Measurements from ENCODE around the gene OR10G2. TPM values are rescaled to one million over a fixed set of nuclear protein-coding genes. Genes with fewer than 3 reads are reported as not detected.

The OR10G2 gene
- total RNA-seq, 1 experiment from 2014 or later: not detected

DNA sequence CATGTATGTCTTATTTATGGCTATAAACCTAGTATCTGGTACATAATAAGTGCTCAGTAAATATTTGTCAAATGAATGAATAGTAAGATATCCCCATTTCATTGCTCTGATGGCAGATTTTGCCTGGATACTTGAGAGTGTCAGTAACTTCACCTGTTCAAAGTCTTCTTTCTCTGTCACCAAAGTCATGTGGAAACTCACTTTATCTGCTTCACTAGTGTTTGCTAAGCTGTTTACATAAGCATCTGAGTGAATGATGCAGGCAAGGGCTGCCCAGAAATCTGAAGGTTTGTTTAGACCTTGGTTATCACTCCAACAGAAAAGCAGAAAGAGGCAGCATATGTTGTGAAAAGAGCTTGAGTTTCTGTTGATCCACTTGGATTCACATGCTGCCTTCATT lies 34.5 kb upstream of the OR10G2 start:
- TF ChIP-seq JUND (IDR thresholded peaks at IDR 0.05): no peak
- no peak for TF ChIP-seq FOSL1 (IDR thresholded peaks at IDR 0.05; ENCODE audit: low read depth)
- no peak for TF ChIP-seq SRF (IDR thresholded peaks at IDR 0.05; ENCODE audit: low read depth)
- Histone ChIP-seq H3K4me3 (replicated peaks in 1 of 2; ENCODE audit: low read depth in 1 of 2, low read length in 2 of 2) (no peak overlapping the region), H3K79me2 (ENCODE audit: insufficient read depth, low read length) (no peaks in the 10 kb centered on the region), H3K9me2 (ENCODE audit: insufficient read depth) (no peaks in the 10 kb centered on the region), H3K27ac (ENCODE audit: low read depth, low read length) (no peak overlapping the region), H4K20me1 (ENCODE audit: insufficient read depth) (no peaks in the 10 kb centered on the region), H2AFZ (ENCODE audit: low read depth, low read length, poor library complexity, severe bottlenecking) (no peak overlapping the region), H3K36me3 (ENCODE audit: control insufficient read depth in 1 of 2, insufficient read depth in 2 of 2, low read length in 2 of 2) (no peaks in the 10 kb centered on the region), H3K4me2 (ENCODE audit: low read length) (no peak overlapping the region), H3K9ac (ENCODE audit: low read length) (no peak overlapping the region), H3K27me3 (ENCODE audit: insufficient read depth, low read length) (peaks cover 58% of the 10 kb centered on the region), H3K9me3 (ENCODE audit: control insufficient read depth in 1 of 2, insufficient read depth in 1 of 2, low read depth in 1 of 2, low read length in 2 of 2) (no peaks in the 10 kb centered on the region), H3K4me1 (ENCODE audit: control insufficient read depth in 1 of 2, insufficient read depth in 2 of 2, low read length in 2 of 2) (no peaks in the 10 kb centered on the region)
- BruUV-seq (replicated peaks): no TSS peak
- POLR2A ChIA-PET: no interaction called here
- no peak for DNase-seq (ENCODE audit: low read depth, low spot score)
- intact Hi-C loops (cut with micrococcal nuclease): no loop called here
- RAD21 ChIA-PET (ENCODE audit: low non-redundant PET in 1 of 2, low total read pairs in 2 of 2, uncharacterized antibody in 2 of 2, unreplicated experiment in 2 of 2): no interaction called here
- no peak for ATAC-seq
- CTCF ChIA-PET: no interaction called here

DNA sequence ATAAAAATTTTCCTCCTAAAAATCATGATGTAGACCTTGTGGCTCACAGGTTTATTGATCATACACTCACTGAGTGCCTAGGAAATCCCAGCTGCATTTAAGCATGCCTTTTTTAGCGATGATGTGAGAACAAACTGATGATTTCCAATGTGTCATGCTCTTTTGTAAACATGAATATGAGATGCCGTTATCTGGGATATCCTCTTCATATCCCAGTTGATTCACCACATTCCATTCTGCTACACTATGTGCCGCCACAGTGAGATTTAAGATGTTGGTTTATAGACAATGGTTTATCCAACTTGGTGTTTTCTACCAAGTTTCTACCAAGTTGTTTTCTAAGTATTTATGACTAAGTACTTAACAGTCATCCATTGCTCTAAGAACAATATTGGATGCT lies 33.6 kb upstream of the OR10G2 start:
- POLR2A ChIA-PET: no interaction called here

More for the DNA sequence above, 33.6 kb upstream of the OR10G2 start:
- Histone ChIP-seq H3K4me3 (replicated peaks in 1 of 2; ENCODE audit: low read depth in 1 of 2, low read length in 2 of 2) (no peak overlapping the region), H3K27ac (ENCODE audit: low read depth, low read length) (no peak overlapping the region), H3K4me1 (ENCODE audit: control insufficient read depth in 1 of 2, insufficient read depth in 2 of 2, low read length in 2 of 2) (no peaks in the 10 kb centered on the region), H3K9ac (ENCODE audit: low read length) (no peak overlapping the region), H2AFZ (ENCODE audit: low read depth, low read length, poor library complexity, severe bottlenecking) (no peak overlapping the region), H4K20me1 (ENCODE audit: insufficient read depth) (no peaks in the 10 kb centered on the region), H3K79me2 (ENCODE audit: insufficient read depth, low read length) (no peaks in the 10 kb centered on the region), H3K9me2 (ENCODE audit: insufficient read depth) (no peaks in the 10 kb centered on the region), H3K36me3 (ENCODE audit: control insufficient read depth in 1 of 2, insufficient read depth in 2 of 2, low read length in 2 of 2) (no peaks in the 10 kb centered on the region), H3K9me3 (ENCODE audit: control insufficient read depth in 1 of 2, insufficient read depth in 1 of 2, low read depth in 1 of 2, low read length in 2 of 2) (no peaks in the 10 kb centered on the region), H3K27me3 (ENCODE audit: insufficient read depth, low read length) (peaks cover 57% of the 10 kb centered on the region), H3K4me2 (ENCODE audit: low read length) (no peak overlapping the region)
- ChIA-PET CTCF (no interaction called here), RAD21 (ENCODE audit: low non-redundant PET in 1 of 2, low total read pairs in 2 of 2, uncharacterized antibody in 2 of 2, unreplicated experiment in 2 of 2) (no interaction called here)
- DNase-seq (ENCODE audit: low read depth, low spot score) (no peak), ATAC-seq (no peak)
- no TSS peak for BruUV-seq (replicated peaks)
- intact Hi-C loops (cut with micrococcal nuclease): no loop called here
- TF ChIP-seq RAD21 (IDR thresholded peaks at IDR 0.05; ENCODE audit: low read depth) (no peak), FOSL1 (IDR thresholded peaks at IDR 0.05; ENCODE audit: low read depth) (no peak), SIN3A (IDR thresholded peaks at IDR 0.05; ENCODE audit: low read depth) (no peak), ZNF274 (IDR thresholded peaks at IDR 0.05; ENCODE audit: low read depth, low read length) (no peak), EGR1 (IDR thresholded peaks at IDR 0.05; ENCODE audit: low read depth) (no peak), YY1 (IDR thresholded peaks at IDR 0.05; ENCODE audit: extremely low read depth, insufficient replicate concordance, low read depth, low read length) (no peak)
- TF ChIP-seq, protein P1, sequence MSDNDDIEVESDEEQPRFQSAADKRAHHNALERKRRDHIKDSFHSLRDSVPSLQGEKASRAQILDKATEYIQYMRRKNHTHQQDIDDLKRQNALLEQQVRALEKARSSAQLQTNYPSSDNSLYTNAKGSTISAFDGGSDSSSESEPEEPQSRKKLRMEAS (IDR thresholded peaks at IDR 0.05): no peak
- TF ChIP-seq, protein P2, sequence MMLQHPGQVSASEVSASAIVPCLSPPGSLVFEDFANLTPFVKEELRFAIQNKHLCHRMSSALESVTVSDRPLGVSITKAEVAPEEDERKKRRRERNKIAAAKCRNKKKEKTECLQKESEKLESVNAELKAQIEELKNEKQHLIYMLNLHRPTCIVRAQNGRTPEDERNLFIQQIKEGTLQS (IDR thresholded peaks at IDR 0.05): no peak
- TF ChIP-seq, protein P3, sequence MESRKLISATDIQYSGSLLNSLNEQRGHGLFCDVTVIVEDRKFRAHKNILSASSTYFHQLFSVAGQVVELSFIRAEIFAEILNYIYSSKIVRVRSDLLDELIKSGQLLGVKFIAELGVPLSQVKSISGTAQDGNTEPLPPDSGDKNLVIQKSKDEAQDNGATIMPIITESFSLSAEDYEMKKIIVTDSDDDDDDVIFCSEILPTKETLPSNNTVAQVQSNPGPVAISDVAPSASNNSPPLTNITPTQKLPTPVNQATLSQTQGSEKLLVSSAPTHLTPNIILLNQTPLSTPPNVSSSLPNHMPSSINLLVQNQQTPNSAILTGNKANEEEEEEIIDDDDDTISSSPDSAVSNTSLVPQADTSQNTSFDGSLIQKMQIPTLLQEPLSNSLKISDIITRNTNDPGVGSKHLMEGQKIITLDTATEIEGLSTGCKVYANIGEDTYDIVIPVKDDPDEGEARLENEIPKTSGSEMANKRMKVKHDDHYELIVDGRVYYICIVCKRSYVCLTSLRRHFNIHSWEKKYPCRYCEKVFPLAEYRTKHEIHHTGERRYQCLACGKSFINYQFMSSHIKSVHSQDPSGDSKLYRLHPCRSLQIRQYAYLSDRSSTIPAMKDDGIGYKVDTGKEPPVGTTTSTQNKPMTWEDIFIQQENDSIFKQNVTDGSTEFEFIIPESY (IDR thresholded peaks at IDR 0.05; ENCODE audit: extremely low read depth, insufficient replicate concordance, low read length): no peak
- TF ChIP-seq, protein P4, sequence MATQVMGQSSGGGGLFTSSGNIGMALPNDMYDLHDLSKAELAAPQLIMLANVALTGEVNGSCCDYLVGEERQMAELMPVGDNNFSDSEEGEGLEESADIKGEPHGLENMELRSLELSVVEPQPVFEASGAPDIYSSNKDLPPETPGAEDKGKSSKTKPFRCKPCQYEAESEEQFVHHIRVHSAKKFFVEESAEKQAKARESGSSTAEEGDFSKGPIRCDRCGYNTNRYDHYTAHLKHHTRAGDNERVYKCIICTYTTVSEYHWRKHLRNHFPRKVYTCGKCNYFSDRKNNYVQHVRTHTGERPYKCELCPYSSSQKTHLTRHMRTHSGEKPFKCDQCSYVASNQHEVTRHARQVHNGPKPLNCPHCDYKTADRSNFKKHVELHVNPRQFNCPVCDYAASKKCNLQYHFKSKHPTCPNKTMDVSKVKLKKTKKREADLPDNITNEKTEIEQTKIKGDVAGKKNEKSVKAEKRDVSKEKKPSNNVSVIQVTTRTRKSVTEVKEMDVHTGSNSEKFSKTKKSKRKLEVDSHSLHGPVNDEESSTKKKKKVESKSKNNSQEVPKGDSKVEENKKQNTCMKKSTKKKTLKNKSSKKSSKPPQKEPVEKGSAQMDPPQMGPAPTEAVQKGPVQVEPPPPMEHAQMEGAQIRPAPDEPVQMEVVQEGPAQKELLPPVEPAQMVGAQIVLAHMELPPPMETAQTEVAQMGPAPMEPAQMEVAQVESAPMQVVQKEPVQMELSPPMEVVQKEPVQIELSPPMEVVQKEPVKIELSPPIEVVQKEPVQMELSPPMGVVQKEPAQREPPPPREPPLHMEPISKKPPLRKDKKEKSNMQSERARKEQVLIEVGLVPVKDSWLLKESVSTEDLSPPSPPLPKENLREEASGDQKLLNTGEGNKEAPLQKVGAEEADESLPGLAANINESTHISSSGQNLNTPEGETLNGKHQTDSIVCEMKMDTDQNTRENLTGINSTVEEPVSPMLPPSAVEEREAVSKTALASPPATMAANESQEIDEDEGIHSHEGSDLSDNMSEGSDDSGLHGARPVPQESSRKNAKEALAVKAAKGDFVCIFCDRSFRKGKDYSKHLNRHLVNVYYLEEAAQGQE (IDR thresholded peaks at IDR 0.05; ENCODE audit: low read depth): no peak
